Mesenchymal stem cell (in vitro differentiated cells and primary cell): ENCODE data around the gene EFCAB6.

Source experiments
- DNase-seq: peaks from one replicate; pipeline ENCODE4 v3.0.0-alpha.2; 2013
- H2AFZ ChIP-seq: one replicate; pipeline ENCODE4 v1.6.1; 2013; ENCODE audit warnings: low read depth, mild to moderate bottlenecking, control low read depth, inconsistent platforms, low read length, moderate library complexity
- H2AK5ac ChIP-seq: 2 replicates; pipeline ENCODE4 v1.6.1; 2013; ENCODE audit warnings: low read length, moderate library complexity, mild to moderate bottlenecking, inconsistent platforms; ENCODE audit not compliant: severe bottlenecking
- H2BK120ac ChIP-seq: one replicate; pipeline ENCODE4 v1.6.1; 2013; ENCODE audit warnings: low read depth, mild to moderate bottlenecking, inconsistent platforms, low read length, moderate library complexity
- H2BK12ac ChIP-seq, 2 experiments: one replicate each; pipeline ENCODE4 v1.6.1; 2013; ENCODE audit warnings: inconsistent platforms in 2 of 2, low read length in 2 of 2, mild to moderate bottlenecking in 2 of 2, moderate library complexity in 2 of 2, control low read depth in 1 of 2
- H2BK15ac ChIP-seq: one replicate; pipeline ENCODE4 v1.6.1; 2013; ENCODE audit warnings: mild to moderate bottlenecking, low read depth, inconsistent platforms; ENCODE audit not compliant: poor library complexity, severe bottlenecking
- H2BK5ac ChIP-seq: 2 replicates; pipeline ENCODE4 v1.6.1; 2013; ENCODE audit warnings: low read depth, mild to moderate bottlenecking, low read length, control low read depth, inconsistent platforms; ENCODE audit not compliant: poor library complexity, severe bottlenecking
- H3K14ac ChIP-seq, 2 experiments: one replicate each; pipeline ENCODE4 v1.6.1; 2013; ENCODE audit warnings: inconsistent platforms in 2 of 2, low read length in 2 of 2, control low read depth in 1 of 2, mild to moderate bottlenecking in 1 of 2, moderate library complexity in 1 of 2
- H3K18ac ChIP-seq, 2 experiments: one replicate each; pipeline ENCODE4 v1.6.1; 2013; ENCODE audit warnings: inconsistent platforms in 2 of 2, low read length in 2 of 2, control low read depth in 1 of 2, low read depth in 1 of 2, mild to moderate bottlenecking in 1 of 2
- H3K23ac ChIP-seq, 2 experiments: one replicate each; pipeline ENCODE4 v1.6.1; 2013; ENCODE audit warnings: inconsistent platforms in 2 of 2, low read length in 2 of 2, mild to moderate bottlenecking in 2 of 2, moderate library complexity in 2 of 2, control low read depth in 1 of 2
- H3K27ac ChIP-seq: 2 replicates; pipeline ENCODE4 v1.5.1; 2013; ENCODE audit warnings: mild to moderate bottlenecking, moderate library complexity, low read length, control low read depth, inconsistent platforms; ENCODE audit not compliant: poor library complexity, severe bottlenecking
- H3K27me3 ChIP-seq, 2 experiments: 2 replicates each; pipeline versions ENCODE4 v1.6.1 to v1.7.0; 2013; ENCODE audit warnings: low read length in 2 of 2, mild to moderate bottlenecking in 2 of 2, moderate library complexity in 2 of 2, control low read depth in 1 of 2, inconsistent platforms in 1 of 2; ENCODE audit not compliant: control insufficient read depth in 1 of 2, insufficient read depth in 1 of 2
- H3K36me3 ChIP-seq, 2 experiments: 2 replicates each; pipeline versions ENCODE4 v1.6.1 to v1.7.0; 2013; ENCODE audit warnings: low read length in 2 of 2, control low read depth in 1 of 2, inconsistent platforms in 1 of 2, low read depth in 1 of 2, mild to moderate bottlenecking in 1 of 2; ENCODE audit not compliant: insufficient read depth in 2 of 2, control insufficient read depth in 1 of 2
- H3K4ac ChIP-seq, 2 experiments: one replicate each; pipeline ENCODE4 v1.6.1; 2013; ENCODE audit warnings: inconsistent platforms in 2 of 2, low read length in 2 of 2, mild to moderate bottlenecking in 2 of 2, moderate library complexity in 2 of 2, control low read depth in 1 of 2, low read depth in 1 of 2
- H3K4me1 ChIP-seq: 2 replicates; pipeline ENCODE4 v1.6.1; 2013; ENCODE audit warnings: low read depth, low read length, control low read depth; ENCODE audit not compliant: control insufficient read depth, insufficient read depth
- H3K4me2 ChIP-seq: 2 replicates; pipeline ENCODE4 v1.6.1; 2013; ENCODE audit warnings: low read length, mild to moderate bottlenecking, inconsistent platforms; ENCODE audit not compliant: poor library complexity, severe bottlenecking
- H3K4me3 ChIP-seq, 2 experiments: 2 replicates each; pipeline versions ENCODE4 v1.5.1 to v1.7.0; 2013; ENCODE audit warnings: low read length in 2 of 2, mild to moderate bottlenecking in 2 of 2, control low read depth in 1 of 2, low read depth in 1 of 2; ENCODE audit not compliant: insufficient read depth in 1 of 2
- H3K79me1 ChIP-seq: replicated peaks from 2 replicates; pipeline ENCODE4 v1.6.1; 2013; ENCODE audit warnings: mild to moderate bottlenecking, control low read depth, low read length, inconsistent platforms; ENCODE audit not compliant: poor library complexity, severe bottlenecking
- H3K9ac ChIP-seq: 2 replicates; pipeline ENCODE4 v1.7.0; 2013; ENCODE audit warnings: mild to moderate bottlenecking, low read length, moderate library complexity
- H3K9me3 ChIP-seq: 2 replicates; pipeline ENCODE4 v1.7.0; 2013; ENCODE audit warnings: mild to moderate bottlenecking, low read length; ENCODE audit not compliant: control insufficient read depth
- H4K8ac ChIP-seq: one replicate; pipeline ENCODE4 v1.6.1; 2013; ENCODE audit warnings: inconsistent platforms, mild to moderate bottlenecking, low read length, moderate library complexity
- H4K91ac ChIP-seq: one replicate; pipeline ENCODE4 v1.6.1; 2013; ENCODE audit warnings: mild to moderate bottlenecking, low read length, inconsistent platforms
- WGBS: methylation state at CpG from one replicate; pipeline ENCODE4 v1.1.7; 2013; ENCODE audit warnings: mixed read lengths; 5-methylcytosine and 5-hydroxymethylcytosine counted together

The EFCAB6 gene

DNA sequence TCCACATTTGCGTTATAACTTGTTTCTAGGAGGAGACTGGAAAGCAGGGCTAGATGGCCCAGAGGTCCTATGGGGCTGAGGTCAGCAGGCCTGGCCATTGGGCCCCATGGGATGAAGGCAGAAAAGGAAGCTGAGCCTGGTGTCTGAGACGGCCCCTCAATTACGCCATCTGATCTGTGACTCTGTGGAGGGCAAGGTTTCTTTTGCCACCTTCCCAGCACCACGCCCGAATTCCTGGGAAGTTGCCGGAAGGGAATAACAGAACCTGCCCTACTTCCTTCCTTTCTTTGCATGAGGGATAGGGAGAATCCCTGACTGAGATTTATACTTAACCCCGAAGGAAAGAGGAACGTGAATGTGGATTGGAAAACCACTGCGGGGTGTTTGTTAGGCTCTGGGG is 282.2 kb downstream of the EFCAB6 start:
- H2BK5ac ChIP-seq, result no peak overlapping the region
- no peak overlapping the region for H2AFZ ChIP-seq
- H2BK12ac ChIP-seq, result no peak overlapping the region
- H2BK15ac ChIP-seq, result no peak overlapping the region
- no peak overlapping the region for H3K9ac ChIP-seq
- 90% methylated on average over 9 of the region's 9 CpGs for WGBS
- H2BK120ac ChIP-seq, result no peak overlapping the region
- DNase-seq, result no peak
- H4K91ac ChIP-seq, result no peak overlapping the region
- no peaks in the 10 kb centered on the region for H3K79me1 ChIP-seq
- H3K18ac ChIP-seq, result no peak overlapping the region
- H3K4me1 ChIP-seq, result no peaks in the 10 kb centered on the region
- peaks cover 6% of the 10 kb centered on the region for H3K9me3 ChIP-seq
- H3K4ac ChIP-seq, result no peak overlapping the region
- no peak overlapping the region for H3K4me3 ChIP-seq
- no peak overlapping the region for H3K23ac ChIP-seq
- no peak overlapping the region for H2AK5ac ChIP-seq
- peaks cover 0 to 3% of the 10 kb centered on the region in 2 experiments for H3K36me3 ChIP-seq
- no peak overlapping the region for H3K14ac ChIP-seq
- no peak overlapping the region for H3K4me2 ChIP-seq
- no peak overlapping the region for H3K27ac ChIP-seq
- H4K8ac ChIP-seq, result no peak overlapping the region
- H3K27me3 ChIP-seq, result peaks cover 0 to 16% of the 10 kb centered on the region in 2 experiments

DNA sequence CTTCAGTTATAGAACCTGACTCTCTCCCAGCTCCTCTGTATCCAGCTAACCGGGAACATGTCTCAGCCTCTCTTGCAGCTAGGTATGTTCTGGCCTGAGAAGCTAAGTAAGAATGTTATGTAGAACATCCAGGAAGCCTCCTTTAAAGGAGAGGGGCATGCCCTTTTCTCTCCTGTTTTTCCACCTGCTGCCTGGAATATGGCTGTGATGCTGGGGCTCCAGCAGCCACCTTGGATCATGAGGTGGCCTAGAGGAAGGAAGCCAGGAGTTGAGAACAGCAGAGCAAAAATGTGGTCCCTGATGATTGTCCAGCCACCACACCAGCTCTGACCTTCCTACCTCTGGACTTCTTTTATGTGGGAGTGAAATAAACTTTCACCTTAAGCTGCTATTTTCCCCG is 282.6 kb downstream of the EFCAB6 start:
- Histone ChIP-seq H2AK5ac (no peak overlapping the region), H2BK15ac (no peak overlapping the region), H3K23ac (no peak overlapping the region), H3K9me3 (peaks cover 6% of the 10 kb centered on the region), H3K27ac (no peak overlapping the region), H3K79me1 (no peaks in the 10 kb centered on the region), H3K18ac (no peak overlapping the region), H4K8ac (no peak overlapping the region), H2BK120ac (no peak overlapping the region), H3K4me2 (no peak overlapping the region), H3K14ac (no peak overlapping the region), H3K4me3 (no peak overlapping the region), H2BK12ac (no peak overlapping the region), H3K9ac (no peak overlapping the region), H2AFZ (no peak overlapping the region), H3K4me1 (no peaks in the 10 kb centered on the region), H3K36me3 (peaks cover 0 to 3% of the 10 kb centered on the region in 2 experiments), H3K4ac (no peak overlapping the region), H4K91ac (no peak overlapping the region), H3K27me3 (peaks cover 0 to 16% of the 10 kb centered on the region in 2 experiments), H2BK5ac (no peak overlapping the region)
- no peak for DNase-seq
- 83% methylated on average over 1 of the region's 2 CpGs for WGBS

DNA sequence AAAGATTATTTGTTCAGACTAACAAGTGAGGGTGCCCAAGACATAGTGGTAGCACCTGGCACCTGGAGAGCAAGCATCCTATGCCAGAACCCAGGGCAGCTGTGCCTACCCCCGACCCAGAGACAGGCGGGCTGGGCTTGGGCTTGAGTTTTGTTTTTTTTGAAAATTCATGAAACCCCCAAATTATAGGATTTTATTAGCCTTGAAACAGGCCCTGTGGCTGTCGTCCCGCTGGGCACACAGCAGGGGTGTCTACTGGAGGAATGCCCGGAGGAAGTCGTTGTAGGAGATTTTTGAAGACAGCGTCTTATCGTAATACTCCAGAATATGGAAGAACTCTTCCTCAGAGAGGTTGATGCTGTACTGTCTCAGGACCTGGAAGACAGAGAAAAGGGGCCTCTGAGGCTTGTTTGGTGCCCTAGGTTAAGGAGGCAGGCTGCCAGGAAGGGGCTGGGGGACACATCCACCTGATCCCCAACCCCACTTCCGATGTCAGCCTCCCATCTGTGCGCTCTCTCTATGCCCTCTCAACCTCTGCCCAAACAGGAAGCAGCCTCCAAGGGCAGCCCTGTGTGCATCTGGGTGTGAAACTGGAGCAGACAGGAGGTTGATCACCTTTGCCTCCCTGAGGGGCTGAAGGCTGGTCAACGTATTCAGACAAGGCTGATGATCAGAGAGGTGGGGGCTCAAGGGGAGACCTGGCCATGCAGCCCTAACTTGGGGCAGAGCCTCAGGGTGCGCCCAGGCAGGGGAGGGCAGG is 283.3 kb downstream of the EFCAB6 start:
- Histone ChIP-seq H2BK12ac (no peak overlapping the region), H3K36me3 (peaks cover 0 to 3% of the 10 kb centered on the region in 2 experiments), H2AK5ac (no peak overlapping the region), H3K27me3 (peaks cover 0 to 20% of the 10 kb centered on the region in 2 experiments), H3K4me1 (no peaks in the 10 kb centered on the region), H2BK15ac (no peak overlapping the region), H3K18ac (no peak overlapping the region), H4K91ac (no peak overlapping the region), H2BK5ac (no peak overlapping the region), H3K4me3 (no peak overlapping the region), H3K9me3 (peaks cover 6% of the 10 kb centered on the region), H4K8ac (no peak overlapping the region), H2BK120ac (no peak overlapping the region), H3K23ac (no peak overlapping the region), H3K14ac (no peak overlapping the region), H3K4ac (no peak overlapping the region), H3K9ac (no peak overlapping the region), H2AFZ (no peak overlapping the region), H3K79me1 (no peaks in the 10 kb centered on the region), H3K27ac (no peak overlapping the region), H3K4me2 (no peak overlapping the region)
- WGBS, result 77% methylated on average over 8 of the region's 12 CpGs
- no peak for DNase-seq

DNA sequence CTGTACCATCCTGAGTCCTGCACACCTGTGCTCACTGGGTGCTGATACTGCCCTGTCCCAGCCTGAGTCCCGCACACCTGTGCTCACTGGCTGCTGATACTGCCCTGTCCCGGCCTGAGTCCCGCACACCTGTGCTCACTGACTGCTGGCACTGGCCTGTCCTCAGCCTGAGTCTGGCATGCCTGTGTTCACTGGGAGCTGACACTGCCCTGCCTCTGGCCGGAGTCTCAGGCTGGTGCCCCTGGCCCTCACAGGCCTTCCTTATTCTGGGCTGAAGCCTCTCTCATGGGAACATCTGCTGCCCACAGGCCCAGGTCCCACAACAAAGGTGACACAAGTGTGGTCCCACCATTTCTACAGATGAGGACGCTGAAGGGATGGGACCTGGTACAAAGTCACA is 285.2 kb downstream of the EFCAB6 start:
- Histone ChIP-seq H4K8ac (no peak overlapping the region), H3K4ac (no peak overlapping the region), H2BK15ac (no peak overlapping the region), H3K23ac (no peak overlapping the region), H3K36me3 (peaks cover 0 to 3% of the 10 kb centered on the region in 2 experiments), H2BK12ac (no peak overlapping the region), H3K4me3 (no peak overlapping the region), H3K79me1 (no peaks in the 10 kb centered on the region), H3K4me1 (no peaks in the 10 kb centered on the region), H3K4me2 (no peak overlapping the region), H3K27me3 (peaks cover 0 to 20% of the 10 kb centered on the region in 2 experiments), H3K18ac (no peak overlapping the region), H3K9ac (no peak overlapping the region), H3K14ac (no peak overlapping the region), H3K27ac (no peak overlapping the region), H2BK5ac (no peak overlapping the region), H4K91ac (no peak overlapping the region), H2AK5ac (no peak overlapping the region), H3K9me3 (peaks cover 6% of the 10 kb centered on the region), H2AFZ (no peak overlapping the region), H2BK120ac (no peak overlapping the region)
- 90% methylated on average over 5 of the region's 5 CpGs for WGBS
- no peak for DNase-seq
